Activated CD4-positive, alpha-beta T cell treated with anti-CD3 and anti-CD28 coated beads, Interleukin-2, amount 50 U/mL, for 24 hours (primary cell): ENCODE measurements around the gene SEPTIN8.
"Not testable (repeated sequence)": the region's sequence is repeated elsewhere in the genome, so short reads cannot be mapped to it uniquely, and the experiment has no call there.

Source experiments
- DNase-seq, 2 donors: peaks; one replicate each; pipeline ENCODE4 v3.0.0-alpha.2; 2020; ENCODE audit warnings: low read depth in 1 of 2, low spot score in 1 of 2

The SEPTIN8 gene

DNA sequence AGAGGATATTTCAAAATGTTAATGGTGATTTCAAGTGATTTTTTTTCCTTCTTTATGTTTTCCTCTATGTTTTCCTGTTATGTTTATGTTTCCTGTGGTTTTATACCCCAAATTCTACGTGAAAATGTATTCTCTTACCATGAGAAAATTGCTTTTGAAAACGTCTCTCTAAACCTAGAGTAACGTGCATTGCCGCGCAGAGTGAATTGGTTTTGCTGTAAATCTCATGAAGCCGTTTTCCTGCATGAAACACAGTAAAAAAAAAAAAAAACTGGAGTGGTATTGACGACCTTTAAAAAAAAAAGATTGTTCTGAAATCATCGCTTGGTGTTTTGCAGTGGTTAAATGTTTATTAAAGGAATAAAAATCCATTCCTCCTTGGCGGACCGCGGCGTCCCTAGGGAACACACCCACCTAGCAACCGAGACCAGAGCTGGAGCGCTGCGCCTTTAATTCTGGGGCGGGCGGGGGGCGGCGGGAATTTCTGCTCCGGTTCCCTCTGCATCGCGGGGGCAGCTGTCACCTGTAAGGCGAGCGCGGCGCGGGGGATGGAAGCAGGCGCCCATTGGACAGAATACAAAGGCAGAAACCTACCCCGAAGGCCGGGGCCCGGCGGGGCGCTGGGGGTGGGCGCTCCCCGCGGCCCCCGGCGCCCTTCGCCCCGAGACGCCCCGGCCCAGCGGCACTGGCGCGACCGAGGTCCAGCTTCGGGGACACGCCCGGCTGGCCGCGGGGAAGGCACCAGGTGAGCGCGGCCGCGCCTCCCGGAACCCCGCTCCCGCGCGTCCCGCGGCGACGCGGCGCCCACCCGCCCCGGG lies 36.0 kb upstream of the SEPTIN8 start, which contains the start of gene SOWAHA:
Gene SOWAHA (plus strand): TSS at position 522 of the 818 bp plus-strand sequence. CDS start 320 bp downstream, outside the sequence.
- DNase-seq, result no peak

GRCh38 chr5:132812123-132812765 lies 35.2 kb upstream of the SEPTIN8 start:
- DNase-seq, result no peak

DNA sequence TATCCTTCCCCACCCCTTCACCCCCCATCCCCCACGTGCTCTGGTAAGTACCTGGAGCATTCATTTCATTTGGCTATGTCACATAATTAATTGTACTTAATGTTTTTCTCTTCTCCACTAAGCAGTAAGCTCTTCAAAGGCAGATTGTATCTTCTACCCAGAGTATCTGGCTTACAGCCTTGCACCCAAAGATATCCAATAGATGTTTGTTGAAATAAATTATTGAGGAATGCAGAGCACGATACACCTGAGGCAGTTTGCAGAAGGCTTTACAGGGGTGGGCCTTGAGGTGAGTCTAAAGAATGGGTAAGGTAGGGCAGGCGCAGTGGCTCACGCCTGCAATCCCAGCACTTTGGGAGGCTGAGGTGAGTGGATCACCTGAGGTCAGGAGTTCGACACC lies 33.6 kb upstream of the SEPTIN8 start:
- no peak for DNase-seq

- DNase-seq, result no peak
Measured at GRCh38 chr5:132808866-132809265, 31.8 kb upstream of the SEPTIN8 start.

GRCh38 chr5:132808448-132808847 lies 31.4 kb upstream of the SEPTIN8 start:
- DNase-seq, result no peak

- DNase-seq, result no peak
Measured at GRCh38 chr5:132807163-132807838, 30.3 kb upstream of the SEPTIN8 start.

- DNase-seq, result not testable (repeated sequence)
Measured at GRCh38 chr5:132806804-132807162, 29.7 kb upstream of the SEPTIN8 start.

- DNase-seq, result not testable (repeated sequence)
Measured at GRCh38 chr5:132805872-132806271, 28.8 kb upstream of the SEPTIN8 start.

DNA sequence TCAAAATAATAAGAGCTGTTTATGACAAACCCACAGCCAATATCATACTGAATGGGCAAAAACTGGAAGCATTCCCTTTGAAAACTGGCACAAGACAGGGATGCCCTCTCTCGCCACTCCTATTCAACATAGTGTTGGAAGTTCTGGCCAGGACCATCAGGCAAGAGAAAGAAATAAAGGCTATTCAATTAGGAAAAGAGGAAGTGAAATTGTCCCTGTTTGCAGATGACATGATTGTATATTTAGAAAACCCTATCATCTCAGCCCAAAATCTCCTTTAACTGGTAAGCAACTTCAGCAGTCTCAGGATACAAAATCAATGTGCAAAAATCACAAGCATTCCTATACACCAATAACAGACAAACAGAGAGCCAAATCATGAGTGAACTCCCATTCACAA lies 27.2 kb upstream of the SEPTIN8 start:
- not testable (repeated sequence) for DNase-seq

GRCh38 chr5:132802685-132803066 lies 25.6 kb upstream of the SEPTIN8 start:
- DNase-seq, result not testable (repeated sequence)

DNA sequence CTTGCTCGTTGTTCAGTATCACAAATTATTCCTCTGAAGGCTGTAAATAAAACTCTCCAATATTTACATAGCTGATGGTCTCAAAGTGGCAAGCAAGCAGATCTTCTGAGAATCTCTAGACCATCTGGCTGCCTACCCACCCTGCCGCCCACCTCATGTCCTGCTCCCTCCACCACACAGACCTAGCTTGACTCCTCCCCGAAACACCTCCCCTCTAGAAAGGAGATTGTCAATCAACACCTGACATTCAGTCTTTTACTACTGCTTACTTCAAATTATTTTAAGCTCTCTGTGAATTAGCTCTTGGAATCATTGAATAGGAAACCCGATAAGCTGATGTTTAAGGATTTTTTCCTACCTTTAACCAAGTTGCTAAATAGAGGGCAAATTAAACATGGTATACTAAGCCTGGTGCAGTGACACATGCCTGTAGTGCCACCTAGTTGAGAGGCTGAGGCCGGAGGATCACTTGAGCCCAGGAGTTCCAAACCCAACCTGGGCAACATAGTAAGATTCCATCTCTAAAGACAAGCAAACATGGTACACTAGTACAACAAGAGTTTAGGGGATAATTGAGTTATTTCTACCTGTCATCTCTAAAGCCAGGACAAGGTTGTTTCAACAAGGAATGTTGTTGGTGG lies 25.1 kb upstream of the SEPTIN8 start:
- no peak for DNase-seq

DNA sequence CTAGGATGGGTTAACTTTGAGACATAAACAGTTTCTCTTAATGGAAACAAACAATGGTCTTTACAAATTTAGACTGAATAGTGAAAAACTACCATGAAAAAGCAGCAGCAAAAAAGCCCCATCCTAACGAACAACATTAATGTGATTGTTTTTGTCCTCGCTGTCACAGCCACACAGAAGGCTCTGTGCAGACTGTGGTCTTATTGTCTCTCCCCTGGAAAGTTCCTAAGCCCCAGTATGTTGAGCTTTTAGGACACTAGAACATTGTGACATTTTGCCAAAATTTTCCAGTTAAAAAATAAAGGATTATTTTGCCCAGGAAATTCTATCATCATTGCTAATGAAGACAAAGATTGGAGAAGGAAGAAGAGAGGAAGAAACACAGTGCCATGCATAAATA lies 23.5 kb upstream of the SEPTIN8 start:
- no peak for DNase-seq

GRCh38 chr5:132799392-132799791 lies 22.4 kb upstream of the SEPTIN8 start:
- DNase-seq, result no peak

GRCh38 chr5:132797651-132798050 lies 20.6 kb upstream of the SEPTIN8 start:
- no peak for DNase-seq

DNA sequence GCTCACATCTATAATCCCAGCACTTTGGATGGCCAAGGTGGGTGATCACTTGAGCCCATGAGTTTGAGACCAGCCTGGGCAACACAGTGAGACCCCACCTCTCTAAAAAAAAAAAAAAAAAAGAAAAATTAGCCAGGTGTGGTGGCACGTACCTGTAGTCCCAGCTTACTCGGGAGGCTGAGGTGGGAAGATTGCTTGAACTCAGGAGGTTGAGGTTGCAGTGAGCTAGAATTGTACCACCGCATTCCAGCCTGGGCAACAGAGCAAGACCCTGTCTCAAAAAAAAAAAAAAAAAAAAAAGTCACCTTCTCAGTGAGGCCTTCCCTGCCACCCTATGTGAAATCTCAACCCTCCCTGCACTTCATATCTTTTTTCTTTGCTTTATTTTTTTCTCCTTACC lies 14.0 kb upstream of the SEPTIN8 start:
- DNase-seq, result no peak

GRCh38 chr5:132790201-132790865 lies 13.3 kb upstream of the SEPTIN8 start:
- DNase-seq, result no peak

GRCh38 chr5:132788990-132789886 lies 12.2 kb upstream of the SEPTIN8 start:
- no peak for DNase-seq

- no peak for DNase-seq
Measured at GRCh38 chr5:132788508-132788907, 11.5 kb upstream of the SEPTIN8 start.

DNA sequence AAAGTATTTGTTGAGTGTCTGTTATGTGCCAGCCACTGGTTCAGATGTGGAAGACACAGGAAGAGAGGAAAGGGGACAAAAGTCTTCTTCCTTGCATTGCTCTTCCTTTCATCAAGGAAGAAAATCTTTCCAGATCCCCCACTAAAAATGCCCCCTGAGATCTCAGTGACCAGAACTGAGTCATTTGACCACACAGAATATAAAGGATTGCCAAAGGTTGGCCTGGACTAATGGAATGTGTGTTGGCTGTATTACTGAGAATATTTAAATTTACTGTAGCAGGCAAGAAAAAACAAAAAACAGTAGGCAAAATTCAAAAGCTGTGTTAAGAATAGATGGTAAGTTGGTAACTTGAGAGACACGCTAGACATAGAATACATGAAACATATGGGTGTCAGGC lies 10.0 kb upstream of the SEPTIN8 start:
- no peak for DNase-seq

- DNase-seq, result no peak
Measured at GRCh38 chr5:132785864-132786263, 8.8 kb upstream of the SEPTIN8 start.
